Neuronal stem cell (in vitro differentiated cells): ENCODE data around the gene PPP1R1C.

Source experiments
- DNase-seq: peaks from one replicate; pipeline ENCODE4 v3.0.0-alpha.2; 2013; ENCODE audit warnings: low spot score
- H2AFZ ChIP-seq: one replicate; pipeline ENCODE4 v1.6.1; 2013; ENCODE audit warnings: mild to moderate bottlenecking, low read length, inconsistent platforms
- H2AK5ac ChIP-seq: 2 replicates; pipeline ENCODE4 v1.6.1; 2013; ENCODE audit warnings: low read depth, mild to moderate bottlenecking, inconsistent platforms, low read length, moderate library complexity, mixed read lengths
- H2BK120ac ChIP-seq: 2 replicates; pipeline ENCODE4 v1.6.1; 2013; ENCODE audit warnings: low read depth, mild to moderate bottlenecking, inconsistent platforms, low read length, moderate library complexity, mixed read lengths
- H2BK12ac ChIP-seq: one replicate; pipeline ENCODE4 v1.6.1; 2013; ENCODE audit warnings: low read length, inconsistent platforms
- H2BK15ac ChIP-seq: 2 replicates; pipeline ENCODE4 v1.6.1; 2013; ENCODE audit warnings: mild to moderate bottlenecking, low read length, inconsistent platforms, mixed read lengths
- H2BK5ac ChIP-seq: one replicate; pipeline ENCODE4 v1.6.1; 2013; ENCODE audit warnings: inconsistent platforms, mild to moderate bottlenecking, low read length, moderate library complexity
- H3K14ac ChIP-seq: one replicate; pipeline ENCODE4 v1.6.1; 2013; ENCODE audit warnings: low read length, inconsistent platforms
- H3K18ac ChIP-seq: 2 replicates; pipeline ENCODE4 v1.6.1; 2013; ENCODE audit warnings: low read length, inconsistent platforms
- H3K23ac ChIP-seq: 2 replicates; pipeline ENCODE4 v1.6.1; 2013; ENCODE audit warnings: low read depth, mild to moderate bottlenecking, mixed read lengths, low read length, inconsistent platforms; ENCODE audit not compliant: poor library complexity
- H3K27ac ChIP-seq: replicated peaks from 3 replicates; pipeline ENCODE4 v1.5.1; 2013; ENCODE audit warnings: low read length, inconsistent platforms
- H3K27me3 ChIP-seq, 3 experiments: 2 replicates each; pipeline ENCODE4 v1.6.1; 2013; ENCODE audit warnings: low read length in 3 of 3, mild to moderate bottlenecking in 2 of 3, inconsistent platforms in 1 of 3, low read depth in 1 of 3, mixed read lengths in 1 of 3, moderate library complexity in 1 of 3; ENCODE audit not compliant: control insufficient read depth in 3 of 3, insufficient read depth in 3 of 3
- H3K36me3 ChIP-seq, 2 donors: replicated peaks in 1 of 2; 2 replicates each; pipeline ENCODE4 v1.6.1; 2013; ENCODE audit warnings: low read length in 2 of 2; ENCODE audit not compliant: control insufficient read depth in 2 of 2, insufficient read depth in 2 of 2
- H3K4ac ChIP-seq: 2 replicates; pipeline ENCODE4 v1.6.1; 2013; ENCODE audit warnings: inconsistent platforms, mild to moderate bottlenecking, low read length, moderate library complexity
- H3K4me1 ChIP-seq, 2 donors: 1 replicate in 1 of 2; 2 replicates in 1 of 2; pipeline ENCODE4 v1.6.1; 2013; ENCODE audit warnings: low read length in 2 of 2, low read depth in 1 of 2; ENCODE audit not compliant: control insufficient read depth in 2 of 2, insufficient read depth in 1 of 2
- H3K4me2 ChIP-seq: one replicate; pipeline ENCODE4 v1.6.1; 2013; ENCODE audit warnings: mild to moderate bottlenecking, low read length, inconsistent platforms; ENCODE audit not compliant: insufficient read depth, poor library complexity, severe bottlenecking
- H3K4me3 ChIP-seq, 2 donors: 2 replicates each; pipeline ENCODE4 v1.5.1; 2013; ENCODE audit warnings: low read length in 2 of 2, mild to moderate bottlenecking in 2 of 2, inconsistent platforms in 1 of 2, moderate library complexity in 1 of 2
- H3K79me1 ChIP-seq: one replicate; pipeline ENCODE4 v1.6.1; 2013; ENCODE audit warnings: low read depth, mild to moderate bottlenecking, inconsistent platforms, low read length, moderate library complexity
- H3K9ac ChIP-seq: one replicate; pipeline ENCODE4 v1.6.1; 2013; ENCODE audit warnings: mild to moderate bottlenecking, low read depth, low read length, inconsistent platforms; ENCODE audit not compliant: poor library complexity
- H3K9me3 ChIP-seq, 2 donors: replicated peaks in 1 of 2; 2 replicates each; pipeline versions ENCODE3 to v1.6.1; 2013; ENCODE audit warnings: low read length in 2 of 2, mild to moderate bottlenecking in 2 of 2, inconsistent platforms in 1 of 2, low read depth in 1 of 2, mixed read lengths in 1 of 2, moderate library complexity in 1 of 2; ENCODE audit not compliant: control insufficient read depth in 2 of 2, insufficient read depth in 1 of 2
- H4K8ac ChIP-seq: one replicate; pipeline ENCODE4 v1.6.1; 2013; ENCODE audit warnings: low read depth, mild to moderate bottlenecking, inconsistent platforms, low read length, moderate library complexity
- H4K91ac ChIP-seq: one replicate; pipeline ENCODE4 v1.6.1; 2013; ENCODE audit warnings: low read length, low read depth, mild to moderate bottlenecking, inconsistent platforms; ENCODE audit not compliant: poor library complexity
- WGBS, 2 donors: extraction: QIAGEN DNeasy Blood & Tissue Kit; methylation state at CpG; one replicate each; pipeline ENCODE4 v1.1.7; 2013; ENCODE audit warnings: missing lambda C conversion rate in 2 of 2, mixed read lengths in 1 of 2; ENCODE audit not compliant: insufficient read length in 2 of 2, insufficient replicate concordance in 1 of 2; ENCODE audit errors: extremely low coverage in 2 of 2; 5-methylcytosine and 5-hydroxymethylcytosine counted together

PPP1R1C gene

GRCh38 chr2:182004945-182005520 lies 19.4 kb downstream of the PPP1R1C start:
- WGBS, 2 donors: no CpG with 5 or more reads among the region's 2 CpGs

DNA sequence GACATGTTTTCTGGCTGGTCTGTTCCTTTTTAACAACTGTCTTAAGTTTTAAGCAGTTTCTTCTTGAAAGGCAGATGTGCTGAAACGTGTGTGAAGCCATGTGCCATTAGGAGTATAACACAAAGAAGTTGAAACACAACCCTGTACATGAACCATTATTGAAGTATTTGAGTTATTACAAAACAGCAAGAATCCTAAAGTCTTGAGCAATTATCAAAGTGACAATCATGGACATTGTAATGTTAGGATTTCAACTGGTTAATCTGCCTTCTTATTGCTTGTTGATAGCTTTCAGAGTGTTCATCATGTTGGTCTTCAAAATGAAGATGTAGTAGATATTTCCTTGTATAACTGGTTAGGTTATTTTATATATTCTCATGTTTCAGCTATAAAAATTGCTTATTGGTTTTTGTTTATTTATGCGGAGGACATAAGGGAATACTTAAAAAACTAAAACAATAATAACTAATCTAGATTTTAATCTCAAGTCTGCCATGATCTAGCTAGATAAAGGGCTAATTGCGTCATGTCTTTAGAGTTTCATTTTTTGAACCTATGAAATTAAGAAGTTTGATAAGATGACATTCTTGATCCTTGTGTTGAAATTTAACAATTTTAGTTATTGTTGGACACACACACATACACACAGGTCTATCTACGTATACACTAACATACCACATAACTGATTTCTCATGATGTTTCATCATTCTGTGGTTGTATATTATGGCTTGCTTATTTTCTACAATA lies 21.1 kb downstream of the PPP1R1C start:
- no peak overlapping the region for H3K4me3 ChIP-seq
- H4K91ac ChIP-seq: no peak overlapping the region
- no peaks in the 10 kb centered on the region for H3K27me3 ChIP-seq
- no peak overlapping the region for H2AK5ac ChIP-seq
- no peaks in the 10 kb centered on the region for H3K9me3 ChIP-seq
- no peak overlapping the region for H2BK5ac ChIP-seq
- no peak for DNase-seq
- H2BK12ac ChIP-seq: no peak overlapping the region
- H3K27ac ChIP-seq: no peak overlapping the region
- no peaks in the 10 kb centered on the region for H3K79me1 ChIP-seq
- no peak overlapping the region for H2AFZ ChIP-seq
- H3K36me3 ChIP-seq: no peaks in the 10 kb centered on the region
- no peak overlapping the region for H2BK15ac ChIP-seq
- no peak overlapping the region for H3K14ac ChIP-seq
- no CpG with 5 or more reads among the region's 4 CpGs for WGBS, 2 donors
- H2BK120ac ChIP-seq: no peak overlapping the region
- H3K4me1 ChIP-seq: peaks cover 0 to 2% of the 10 kb centered on the region in 2 donors
- no peak overlapping the region for H3K4ac ChIP-seq
- no peak overlapping the region for H3K18ac ChIP-seq
- no peak overlapping the region for H3K9ac ChIP-seq
- H3K4me2 ChIP-seq: no peak overlapping the region
- H4K8ac ChIP-seq: no peak overlapping the region
- H3K23ac ChIP-seq: no peak overlapping the region

More at GRCh38 chr2:182004945-182005520, 19.4 kb downstream of the PPP1R1C start:
- H2BK12ac ChIP-seq: no peak overlapping the region
- H2BK5ac ChIP-seq: no peak overlapping the region
- no peak overlapping the region for H2AK5ac ChIP-seq
- H3K79me1 ChIP-seq: no peaks in the 10 kb centered on the region
- H3K27ac ChIP-seq: no peak overlapping the region
- no peak overlapping the region for H3K14ac ChIP-seq
- H2BK15ac ChIP-seq: no peak overlapping the region
- no peak overlapping the region for H3K23ac ChIP-seq
- H2AFZ ChIP-seq: no peak overlapping the region
- no peak overlapping the region for H3K4ac ChIP-seq
- no peak overlapping the region for H2BK120ac ChIP-seq
- no peak overlapping the region for H3K4me3 ChIP-seq
- no peak overlapping the region for H4K91ac ChIP-seq
- no peak overlapping the region for H3K18ac ChIP-seq
- H3K27me3 ChIP-seq: no peaks in the 10 kb centered on the region
- peaks cover 0 to 2% of the 10 kb centered on the region in 2 donors for H3K4me1 ChIP-seq
- no peak overlapping the region for H3K4me2 ChIP-seq
- no peaks in the 10 kb centered on the region for H3K9me3 ChIP-seq
- no peak for DNase-seq
- H4K8ac ChIP-seq: no peak overlapping the region
- H3K9ac ChIP-seq: no peak overlapping the region
- no peaks in the 10 kb centered on the region for H3K36me3 ChIP-seq

DNA sequence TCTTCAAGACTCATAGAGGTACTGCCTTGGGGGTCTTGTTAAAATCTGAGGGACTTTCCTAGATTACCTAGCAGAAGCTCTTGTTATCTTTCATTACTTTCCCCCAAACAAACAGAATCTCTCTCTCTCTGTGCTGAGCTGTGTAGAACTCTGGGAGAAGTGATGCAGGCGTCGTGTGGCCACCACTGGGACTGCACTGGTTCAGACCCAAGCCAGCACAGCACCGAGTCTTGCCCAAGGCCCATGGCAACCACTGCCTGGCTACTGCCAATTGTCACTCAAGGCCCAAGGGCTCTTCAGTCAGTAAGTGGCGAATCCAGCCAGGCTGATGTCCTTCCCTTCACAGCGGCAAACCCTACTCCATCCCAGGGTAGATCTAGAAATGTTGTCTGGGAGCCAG lies 28.6 kb downstream of the PPP1R1C start:
- no CpG with 5 or more reads among the region's 5 CpGs for WGBS, 2 donors

DNA sequence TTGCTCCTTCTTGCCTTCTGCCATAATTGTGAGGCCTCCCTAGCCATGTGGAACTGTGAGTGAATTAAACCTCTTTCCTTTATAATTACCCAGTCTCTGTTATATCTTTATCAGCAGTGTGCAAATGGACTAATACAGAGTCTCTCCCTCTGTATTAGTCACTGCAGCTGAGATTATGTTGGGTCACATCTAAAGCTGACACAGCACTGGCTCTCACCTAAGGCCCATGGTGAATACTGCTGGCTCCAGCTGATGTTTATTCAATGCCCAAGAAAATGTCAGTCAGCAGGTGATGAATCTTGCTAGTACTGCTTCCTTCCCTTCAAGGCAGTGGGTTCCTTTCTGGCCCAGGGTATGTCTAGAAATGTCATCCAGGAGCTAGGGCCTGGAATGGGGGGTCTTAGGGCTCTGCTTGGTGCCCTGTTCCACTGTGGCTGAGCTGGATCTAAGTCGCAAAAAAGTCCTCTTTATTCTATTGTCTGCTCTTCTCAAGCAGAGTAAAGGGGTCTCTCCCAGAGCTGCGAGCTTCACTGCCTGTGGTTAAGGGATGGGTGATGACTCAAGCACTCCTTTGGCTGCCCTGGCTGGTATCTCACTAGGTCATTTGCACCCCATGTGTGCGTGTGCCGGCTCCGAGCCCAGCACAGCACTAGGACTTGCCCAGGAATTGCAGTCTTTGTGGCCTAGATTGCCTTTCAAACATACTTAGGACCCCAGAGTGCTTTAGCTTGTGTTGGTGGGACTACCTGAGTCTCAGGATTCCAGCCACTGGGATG lies 29.9 kb downstream of the PPP1R1C start:
- H3K14ac ChIP-seq: no peak overlapping the region
- H3K36me3 ChIP-seq: no peaks in the 10 kb centered on the region
- DNase-seq: no peak
- H3K4me3 ChIP-seq: no peak overlapping the region
- H3K79me1 ChIP-seq: no peaks in the 10 kb centered on the region
- no CpG with 5 or more reads among the region's 5 CpGs for WGBS, 2 donors
- H3K4me2 ChIP-seq: no peak overlapping the region
- H3K9me3 ChIP-seq: peaks cover 2 to 3% of the 10 kb centered on the region in 2 donors
- H3K27me3 ChIP-seq: peaks cover 0 to 2% (median 0%) of the 10 kb centered on the region in 3 experiments
- H3K23ac ChIP-seq: no peak overlapping the region
- no peak overlapping the region for H3K4ac ChIP-seq
- no peak overlapping the region for H3K9ac ChIP-seq
- no peaks in the 10 kb centered on the region for H3K4me1 ChIP-seq
- no peak overlapping the region for H3K18ac ChIP-seq
- no peak overlapping the region for H2AFZ ChIP-seq
- H2BK15ac ChIP-seq: no peak overlapping the region
- no peak overlapping the region for H2BK12ac ChIP-seq
- H2AK5ac ChIP-seq: no peak overlapping the region
- H2BK120ac ChIP-seq: no peak overlapping the region
- H3K27ac ChIP-seq: no peak overlapping the region
- H4K8ac ChIP-seq: no peak overlapping the region
- no peak overlapping the region for H4K91ac ChIP-seq
- no peak overlapping the region for H2BK5ac ChIP-seq

More for the DNA sequence above, 28.6 kb downstream of the PPP1R1C start:
- Histone ChIP-seq H3K4me3 (no peak overlapping the region), H3K9me3 (peaks cover 2 to 3% of the 10 kb centered on the region in 2 donors), H3K4me2 (no peak overlapping the region), H3K9ac (no peak overlapping the region), H2AK5ac (no peak overlapping the region), H2BK5ac (no peak overlapping the region), H2BK12ac (no peak overlapping the region), H4K91ac (no peak overlapping the region), H2BK120ac (no peak overlapping the region), H3K14ac (no peak overlapping the region), H2BK15ac (no peak overlapping the region), H4K8ac (no peak overlapping the region), H3K79me1 (no peaks in the 10 kb centered on the region), H3K36me3 (no peaks in the 10 kb centered on the region), H3K18ac (no peak overlapping the region), H3K4me1 (no peaks in the 10 kb centered on the region), H2AFZ (no peak overlapping the region), H3K27ac (no peak overlapping the region), H3K4ac (no peak overlapping the region), H3K23ac (no peak overlapping the region), H3K27me3 (no peaks in the 10 kb centered on the region)
- DNase-seq: no peak
